GM10847 (cell line): ENCODE data around the gene PTOV1.
A peak's percentile ranks its signal among the peaks of the same experiment; 100 is the strongest.

ENCODE experiments used
- POLR2A ChIP-seq: IDR thresholded peaks from 2 replicates; pipeline ENCODE4 v1.6.1; 2011; ENCODE audit not compliant: insufficient read length; ENCODE audit errors: extremely low read depth

PTOV1 gene

DNA sequence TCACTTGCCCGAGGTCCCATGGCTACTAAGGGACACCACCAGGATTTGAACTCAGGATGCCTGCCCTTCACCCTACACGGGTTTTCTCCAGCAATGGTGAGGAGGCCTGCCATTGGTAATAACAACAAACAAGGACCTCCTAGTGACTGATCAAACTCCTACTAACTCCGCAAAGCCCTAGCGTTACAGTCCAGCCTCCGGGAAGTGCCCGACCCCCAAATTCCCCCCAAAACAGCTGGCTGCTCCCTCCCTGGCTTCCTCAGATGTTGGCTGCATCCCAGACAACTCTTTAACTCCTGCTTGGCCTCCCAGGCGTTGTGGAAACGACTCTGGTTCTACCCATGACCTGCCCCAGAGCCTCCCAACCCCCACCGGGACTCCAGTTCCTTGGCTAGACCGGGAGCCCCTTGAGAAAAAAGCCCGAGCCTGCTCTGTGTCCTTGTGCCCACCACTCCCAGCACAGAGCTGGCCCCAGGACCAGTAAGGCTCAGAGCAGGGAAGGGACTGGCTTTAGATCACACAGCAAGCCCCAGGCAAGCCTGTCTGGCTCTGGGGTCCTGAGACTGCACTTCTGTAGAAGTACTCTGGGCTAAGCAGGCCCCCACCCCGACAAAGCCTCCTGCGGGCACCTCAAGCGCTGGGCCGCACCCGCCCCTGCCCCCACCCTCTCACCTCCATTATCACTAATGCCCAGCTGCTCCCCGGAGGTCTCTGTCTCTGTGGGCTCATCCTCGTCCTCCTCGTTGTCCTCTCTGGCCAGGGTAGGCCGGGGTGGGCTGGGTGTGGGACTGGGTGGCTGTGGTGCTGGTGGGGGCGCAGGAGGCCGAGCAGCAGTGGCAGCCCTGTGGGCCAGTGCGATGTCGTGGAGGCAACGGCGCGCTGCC lies 21.5 kb downstream of the PTOV1 start:
- TF ChIP-seq POLR2A = no peak

- TF ChIP-seq POLR2A = no peak
Measured at GRCh38 chr19:49873129-49873521, 22.2 kb downstream of the PTOV1 start.

DNA sequence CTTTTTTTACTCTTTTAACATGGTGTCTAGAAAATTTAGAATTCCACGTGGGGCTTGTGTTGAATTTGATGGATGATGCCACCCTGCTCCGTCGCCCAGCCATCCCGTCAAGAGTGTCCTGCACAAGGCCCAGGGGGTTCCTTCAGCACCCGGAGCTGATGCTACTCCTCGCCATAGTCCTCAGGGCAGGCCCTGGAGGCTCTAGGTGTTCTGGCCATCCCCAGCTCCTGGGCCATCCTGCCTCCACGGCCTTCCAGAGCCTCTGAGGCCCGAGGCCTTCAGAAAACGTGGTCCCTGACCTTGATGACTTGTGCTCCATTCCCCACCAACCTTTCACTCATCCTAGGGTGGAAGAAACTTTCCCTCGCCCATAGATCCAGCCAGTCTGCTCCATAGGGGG lies 22.9 kb downstream of the PTOV1 start:
- no peak for TF ChIP-seq POLR2A

DNA sequence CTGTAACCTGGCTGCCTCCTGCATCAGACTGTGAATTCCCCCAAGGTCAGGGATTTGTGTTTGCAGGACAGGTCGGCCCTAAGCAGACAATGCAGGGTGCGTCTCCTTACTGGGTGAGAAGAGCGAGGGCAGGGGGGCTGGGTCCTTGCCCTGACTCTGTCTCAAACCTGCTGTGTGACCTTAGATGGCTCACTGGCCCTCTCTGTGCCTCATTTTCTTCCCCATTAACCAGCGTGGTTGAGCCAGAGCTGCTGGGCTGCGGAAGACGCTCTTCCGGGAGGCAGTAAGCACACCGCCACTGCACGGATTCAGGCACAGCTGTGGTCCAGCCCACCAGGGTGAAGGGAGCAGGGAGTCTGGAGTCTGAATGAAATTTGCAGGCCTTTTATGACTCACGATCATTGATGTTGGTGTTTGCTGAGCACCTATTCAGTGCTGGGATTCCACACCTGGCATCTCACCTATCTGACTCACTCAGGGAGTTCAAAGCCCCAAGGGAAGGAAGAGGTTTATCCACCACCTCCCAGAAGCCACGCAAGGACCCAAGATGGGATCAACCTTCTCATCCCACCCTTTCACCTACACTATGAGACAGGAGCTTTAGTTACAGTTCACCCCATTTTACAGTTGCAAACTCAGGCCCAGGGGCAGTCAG lies 23.7 kb downstream of the PTOV1 start:
- no peak for TF ChIP-seq POLR2A

GRCh38 chr19:49875177-49875576 lies 24.2 kb downstream of the PTOV1 start:
- TF ChIP-seq POLR2A = no peak

- no peak for TF ChIP-seq POLR2A
Measured at GRCh38 chr19:49875857-49876421, 25.0 kb downstream of the PTOV1 start.

DNA sequence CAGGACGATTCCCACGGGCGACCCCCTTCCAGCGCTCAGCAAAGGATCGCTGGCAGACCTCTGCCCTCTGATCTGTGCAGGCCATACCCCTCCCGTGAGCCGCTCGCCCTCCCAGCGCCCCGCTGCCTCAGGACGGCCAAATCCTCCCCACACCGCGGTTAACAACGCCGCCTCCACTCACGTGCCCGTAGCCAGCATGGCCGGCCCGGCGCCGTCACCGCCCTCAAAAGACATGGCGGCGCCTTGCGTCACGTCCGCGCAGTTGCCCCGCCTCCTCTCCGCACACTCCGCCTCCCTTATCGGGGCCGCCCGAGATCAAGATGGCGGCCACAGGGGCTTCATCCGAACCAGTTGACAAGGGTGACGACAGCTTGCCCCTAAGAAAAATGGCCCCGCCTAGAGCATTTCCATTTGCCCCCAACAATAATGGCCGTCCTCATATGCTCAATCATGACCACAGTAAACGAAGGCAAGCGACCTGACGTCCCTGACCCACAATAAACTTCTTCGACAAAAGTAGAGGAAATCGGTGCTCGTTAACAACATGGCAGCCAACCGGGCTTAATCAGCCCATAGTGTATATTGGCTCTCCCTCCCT lies 25.6 kb downstream of the PTOV1 start:
- TF ChIP-seq POLR2A = peak; percentile 37

DNA sequence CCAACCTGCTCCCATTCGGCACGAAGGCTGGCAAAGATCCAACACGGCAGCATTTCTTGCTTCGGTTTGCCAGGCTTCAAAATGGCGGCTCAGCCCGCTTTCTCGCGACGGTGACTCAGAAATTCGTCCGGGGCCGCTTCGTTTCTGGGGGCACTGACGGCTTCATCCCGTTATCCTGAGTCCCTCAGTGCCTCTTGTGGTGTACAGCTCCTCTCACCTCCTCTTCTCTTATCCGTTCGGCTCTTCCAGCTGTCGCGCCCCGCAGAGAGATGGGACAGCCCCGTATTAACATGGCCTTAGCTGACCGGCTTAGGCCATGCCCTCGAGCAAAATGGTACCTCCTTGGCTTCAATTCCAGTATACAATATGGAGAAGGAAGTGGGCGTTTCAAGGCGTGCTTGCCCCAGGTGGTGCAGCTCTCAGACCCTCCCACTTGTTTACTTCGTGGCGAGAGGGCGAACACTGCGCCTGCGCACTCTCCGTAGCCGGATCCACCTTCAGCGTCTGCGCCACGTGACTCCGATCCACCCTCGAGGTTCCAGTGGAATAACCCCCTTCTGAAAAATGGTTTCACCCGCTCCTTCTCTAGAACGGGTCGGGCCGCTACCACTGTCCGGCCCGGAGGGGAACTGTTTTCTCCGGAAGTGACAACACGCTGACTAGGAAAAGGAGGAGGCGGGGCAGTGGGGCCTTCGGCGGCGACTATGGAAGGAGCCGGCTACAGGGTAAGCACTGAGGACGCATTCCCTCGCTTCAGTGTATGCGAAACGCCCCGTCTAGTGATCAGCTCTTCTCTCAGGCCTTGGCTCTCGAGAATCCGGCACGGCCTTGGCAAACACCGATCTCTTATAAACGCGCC lies 26.3 kb downstream of the PTOV1 start, which contains the start of the genes AKT1S1 and TBC1D17:
Gene AKT1S1 (minus strand): TSS at position 336 of the 859 bp plus-strand sequence. CDS start 4,060 bp downstream, outside the sequence.
Gene TBC1D17 (plus strand): TSS at position 683 of the 859 bp plus-strand sequence. CDS start 22 bp downstream, at position 705.
- TF ChIP-seq POLR2A = peak; percentile 24

- TF ChIP-seq POLR2A = peak; percentile 13
Measured at GRCh38 chr19:49877879-49878743, 27.2 kb downstream of the PTOV1 start.

- no peak for TF ChIP-seq POLR2A
Measured at GRCh38 chr19:49878744-49879070, 27.7 kb downstream of the PTOV1 start.

GRCh38 chr19:49879243-49879963 lies 28.4 kb downstream of the PTOV1 start:
- TF ChIP-seq POLR2A = no peak

DNA sequence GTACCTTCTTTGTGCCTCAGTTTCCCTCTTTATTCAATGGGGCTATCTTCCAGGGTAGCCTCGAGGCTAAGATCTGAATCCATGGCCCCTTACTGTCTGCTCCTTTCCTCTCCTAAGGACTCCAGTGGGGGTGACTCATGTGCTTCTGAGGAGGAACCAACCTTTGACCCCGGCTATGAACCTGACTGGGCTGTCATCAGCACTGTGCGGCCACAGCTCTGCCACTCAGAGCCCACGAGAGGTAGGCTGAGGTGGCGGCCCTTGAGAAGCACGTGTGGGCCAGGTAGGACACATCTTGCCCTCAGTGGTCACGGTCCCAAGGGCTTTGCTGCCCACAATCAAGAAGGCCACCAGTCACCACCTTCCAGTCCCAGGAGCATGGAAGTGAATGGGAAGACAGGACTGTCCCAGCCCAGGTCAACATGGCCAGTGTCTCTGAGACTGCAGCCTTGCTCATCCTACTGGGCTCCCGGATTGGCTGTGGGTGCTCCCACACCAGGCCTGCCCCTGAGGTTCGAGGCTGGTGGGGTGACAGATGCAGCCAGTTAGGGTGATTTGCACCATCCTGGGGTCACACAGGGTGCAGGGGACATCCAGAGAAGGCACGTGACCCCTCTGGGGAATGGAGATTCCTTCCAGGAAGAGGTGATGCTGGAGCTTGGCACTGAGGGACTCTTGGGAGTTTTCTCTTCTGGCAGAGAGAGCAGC lies 29.4 kb downstream of the PTOV1 start:
- no peak for TF ChIP-seq POLR2A
